Esophagus mucosa (tissue), 1 donor: ENCODE data around the gene SH3YL1. TPM values are rescaled to one million over a fixed set of nuclear protein-coding genes. Genes with fewer than 3 reads are reported as not detected.

ENCODE experiments used
- ATAC-seq: fragments of 200-7000 bp; cut with Tn5 transposase; one replicate; pipeline ENCODE4 v1.9.1; 2020
- total RNA-seq: library from RNA; stranded (reverse); gene quantifications from one replicate; pipeline ENCODE4 v1.2.4, GENCODE V29; 2023
- donor health status: DM: yes; HTN: yes; CAD: no.

Gene SH3YL1
- total RNA-seq, result 56.9 TPM

GRCh38 chr2:263774-264492 is at the start of gene SH3YL1:
Gene SH3YL1, minus strand, starts transcription at chr2:264032. Its CDS starts 48 bp downstream, at chr2:263984.
- peak; percentile 78 for ATAC-seq

GRCh38 chr2:310994-311393 is 47.2 kb upstream of the SH3YL1 start:
- ATAC-seq, result no peak

- ATAC-seq, result no peak
These were observed 46.2 kb upstream of the SH3YL1 start for GRCh38 chr2:309954-310510.

GRCh38 chr2:309148-309953 is 45.5 kb upstream of the SH3YL1 start:
- ATAC-seq, result no peak

GRCh38 chr2:305366-305765 is 41.5 kb upstream of the SH3YL1 start:
- no peak for ATAC-seq

- ATAC-seq, result no peak
These were observed 32.5 kb upstream of the SH3YL1 start for GRCh38 chr2:296354-296753.

GRCh38 chr2:295090-295489 is 31.3 kb upstream of the SH3YL1 start:
- ATAC-seq, result no peak

- ATAC-seq, result peak; percentile 58
These were observed 26.4 kb upstream of the SH3YL1 start for GRCh38 chr2:290090-290722.

GRCh38 chr2:289362-290089 is 25.7 kb upstream of the SH3YL1 start:
- peak; percentile 22 for ATAC-seq

GRCh38 chr2:288758-289361 is 25.0 kb upstream of the SH3YL1 start:
- ATAC-seq, result no peak

GRCh38 chr2:287911-288757 is 24.3 kb upstream of the SH3YL1 start, which contains the start of gene ALKAL2:
Gene ALKAL2, minus strand, starts transcription at chr2:288091. Its CDS starts 256 bp downstream, at chr2:287835.
- peak; percentile 34 for ATAC-seq

- ATAC-seq, result peak; percentile 49
These were observed 23.6 kb upstream of the SH3YL1 start for GRCh38 chr2:287471-287885.

- ATAC-seq, result no peak
These were observed 23.1 kb upstream of the SH3YL1 start for GRCh38 chr2:286774-287392.

GRCh38 chr2:286035-286434 is 22.2 kb upstream of the SH3YL1 start:
- ATAC-seq, result no peak

GRCh38 chr2:285531-285930 is 21.7 kb upstream of the SH3YL1 start:
- no peak for ATAC-seq

- ATAC-seq, result no peak
These were observed 21.2 kb upstream of the SH3YL1 start for GRCh38 chr2:284896-285492.

GRCh38 chr2:283996-284794 is 20.4 kb upstream of the SH3YL1 start:
- ATAC-seq, result no peak

GRCh38 chr2:282371-283263 is 18.8 kb upstream of the SH3YL1 start:
- ATAC-seq, result no peak
